ENCODE measurements around the gene ABHD14A.
"Not testable (repeated sequence)": the region's sequence is repeated elsewhere in the genome, so short reads cannot be mapped to it uniquely, and the experiment has no call there.

Gene ABHD14A

DNA sequence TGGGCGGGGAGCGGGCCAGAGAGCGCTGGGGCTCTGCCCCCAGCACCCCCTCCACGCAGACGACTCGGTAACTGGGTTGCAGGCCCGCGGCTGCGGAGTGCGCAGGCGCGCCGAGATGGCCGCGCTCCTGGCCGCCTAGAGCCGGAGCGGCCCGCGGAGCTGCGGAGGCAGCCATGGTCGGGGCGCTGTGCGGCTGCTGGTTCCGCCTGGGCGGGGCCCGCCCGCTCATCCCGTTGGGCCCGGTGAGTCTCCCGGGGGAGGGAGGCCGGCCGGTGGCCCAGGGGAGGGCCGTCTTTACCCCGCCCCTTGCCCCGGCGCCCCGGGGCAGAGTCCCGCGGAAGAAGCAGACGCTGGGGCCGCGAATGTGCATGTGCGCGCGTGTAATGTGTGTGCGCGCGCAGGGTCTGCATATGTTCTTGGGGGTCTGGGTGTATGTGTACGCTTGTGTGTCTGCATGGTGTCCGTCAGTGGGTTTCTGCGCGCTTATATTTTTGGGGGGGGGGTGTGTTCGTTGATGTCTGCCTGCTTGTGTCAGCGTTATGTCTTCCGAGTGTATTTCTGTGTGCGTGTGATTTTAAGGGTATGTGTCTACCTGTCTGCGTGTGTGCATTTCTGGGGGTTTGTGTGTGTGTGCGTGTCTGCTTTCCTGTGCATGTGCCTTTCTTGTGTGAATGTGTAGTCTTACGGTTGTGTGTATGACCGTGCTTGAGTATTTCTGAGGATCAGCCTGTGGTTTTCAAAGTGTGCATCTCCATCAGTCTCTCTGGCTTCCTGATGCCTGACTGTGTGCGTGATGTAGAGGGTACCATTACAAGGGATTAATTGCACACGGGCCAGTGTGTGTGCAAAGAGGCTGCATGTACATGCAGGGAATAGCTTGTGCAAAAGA, at the start of gene ABHD14A:
Gene ABHD14A, plus strand, starts transcription at position 102 of the 889 bp plus-strand sequence. Its CDS starts 72 bp downstream, at position 174.
- Histone ChIP-seq H3K27me3 (ENCODE audit: control insufficient read depth in 5 of 5, insufficient read depth in 4 of 5, low read length in 5 of 5) (no peaks in the 10 kb centered on the region), H3K36me3 (ENCODE audit: control insufficient read depth in 5 of 5, insufficient read depth in 5 of 5, low read length in 5 of 5) (peaks cover 0 to 6% (median 2%) of the 10 kb centered on the region in 5 donors), H3K9ac (ENCODE audit: low read length in 5 of 5) (peak within 1 kb of the TSS in 4 of 5 donors; percentile 79 to 92 (median 90)), H3K9me3 (ENCODE audit: control insufficient read depth in 5 of 5, low read length in 5 of 5) (no peaks in the 10 kb centered on the region), H3K4me1 (ENCODE audit: control insufficient read depth in 5 of 5, insufficient read depth in 5 of 5, low read length in 5 of 5) (peaks cover 4 to 34% (median 30%) of the 10 kb centered on the region in 5 donors), H3K4me3 (ENCODE audit: low read depth in 1 of 5, low read length in 5 of 5) (peak within 1 kb of the TSS; percentile 73 to 94 (median 77)), H3K27ac (ENCODE audit: low read depth, low read length) (peak within 1 kb of the TSS; percentile 89)

DNA sequence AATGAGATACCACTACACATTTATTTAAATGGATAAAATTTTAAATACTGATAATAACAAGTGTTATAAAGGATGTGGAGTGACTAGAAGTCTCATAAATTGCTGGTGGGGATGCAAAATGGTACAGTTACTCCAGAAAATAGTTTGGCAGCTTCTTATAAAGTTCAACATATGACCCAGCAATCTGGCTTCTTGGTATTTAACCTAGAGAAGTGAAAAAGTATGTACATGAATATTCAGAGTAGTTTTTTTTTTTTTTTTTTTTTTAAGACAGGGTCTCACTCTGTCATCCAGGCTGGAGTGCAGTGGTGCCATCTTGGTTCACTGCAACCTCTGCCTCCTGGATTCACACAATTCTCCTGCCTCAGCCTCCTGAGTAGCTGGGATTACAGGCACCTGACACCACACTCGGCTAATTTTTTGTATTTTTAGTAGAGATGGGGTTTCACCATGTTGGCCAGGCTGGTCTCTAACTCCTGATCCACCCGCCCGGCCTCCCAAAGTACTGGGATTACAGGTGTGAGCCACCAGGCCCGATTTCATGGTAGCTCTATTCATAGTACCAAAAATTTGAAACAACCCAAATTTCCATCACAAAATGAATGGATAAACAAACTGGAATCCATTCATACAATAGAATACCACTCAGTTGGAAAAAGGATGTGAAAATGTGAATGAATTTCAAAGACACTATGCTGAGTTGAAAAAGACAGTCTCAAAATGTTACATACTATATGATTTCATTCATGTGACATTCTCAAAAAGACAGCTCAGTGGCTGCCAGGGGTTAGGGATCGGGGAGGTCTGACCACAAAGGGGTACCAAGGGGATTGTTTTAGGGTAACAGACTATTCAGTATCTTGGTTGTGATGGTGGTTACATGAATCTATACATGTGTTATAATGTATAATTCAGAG, 47.5 kb upstream of the ABHD14A start:
- Histone ChIP-seq H3K9me3 (ENCODE audit: control insufficient read depth in 5 of 5, low read length in 5 of 5) (no peaks in the 10 kb centered on the region), H3K4me1 (ENCODE audit: control insufficient read depth in 5 of 5, insufficient read depth in 5 of 5, low read length in 5 of 5) (no peaks in the 10 kb centered on the region), H3K9ac (ENCODE audit: low read length in 5 of 5) (no peak overlapping the region), H3K36me3 (ENCODE audit: control insufficient read depth in 5 of 5, insufficient read depth in 5 of 5, low read length in 5 of 5) (peaks cover 0 to 5% (median 3%) of the 10 kb centered on the region in 5 donors), H3K27ac (ENCODE audit: low read depth, low read length) (no peak overlapping the region), H3K4me3 (ENCODE audit: low read depth in 1 of 5, low read length in 5 of 5) (no peak overlapping the region), H3K27me3 (ENCODE audit: control insufficient read depth in 5 of 5, insufficient read depth in 4 of 5, low read length in 5 of 5) (no peaks in the 10 kb centered on the region)

DNA sequence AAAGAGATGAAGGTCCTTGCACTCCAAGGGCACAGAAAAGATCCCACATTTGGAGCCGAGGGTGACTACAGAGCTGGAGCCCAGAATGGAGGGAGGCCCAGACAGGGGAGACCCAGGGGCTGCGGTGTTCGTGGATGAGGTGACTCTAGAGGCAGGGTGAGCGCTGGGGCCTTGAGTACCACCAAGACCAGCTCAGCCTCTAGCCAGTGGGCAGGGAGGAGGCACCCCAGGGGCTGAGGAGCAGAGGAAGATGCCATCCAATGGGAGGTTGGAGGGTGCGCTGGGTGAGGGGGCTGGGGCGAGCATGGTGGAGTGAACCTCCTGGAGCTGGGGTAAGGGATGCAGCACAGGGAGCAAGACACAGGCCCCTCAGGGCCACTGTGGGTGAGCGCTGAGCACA, 46.4 kb upstream of the ABHD14A start:
- Histone ChIP-seq H3K4me3 (ENCODE audit: low read depth in 1 of 5, low read length in 5 of 5) (no peak overlapping the region), H3K9me3 (ENCODE audit: control insufficient read depth in 5 of 5, low read length in 5 of 5) (no peaks in the 10 kb centered on the region), H3K27me3 (ENCODE audit: control insufficient read depth in 5 of 5, insufficient read depth in 4 of 5, low read length in 5 of 5) (no peaks in the 10 kb centered on the region), H3K27ac (ENCODE audit: low read depth, low read length) (no peak overlapping the region), H3K9ac (ENCODE audit: low read length in 5 of 5) (no peak overlapping the region), H3K4me1 (ENCODE audit: control insufficient read depth in 5 of 5, insufficient read depth in 5 of 5, low read length in 5 of 5) (no peaks in the 10 kb centered on the region), H3K36me3 (ENCODE audit: control insufficient read depth in 5 of 5, insufficient read depth in 5 of 5, low read length in 5 of 5) (peaks cover 0 to 16% (median 14%) of the 10 kb centered on the region in 5 donors)

DNA sequence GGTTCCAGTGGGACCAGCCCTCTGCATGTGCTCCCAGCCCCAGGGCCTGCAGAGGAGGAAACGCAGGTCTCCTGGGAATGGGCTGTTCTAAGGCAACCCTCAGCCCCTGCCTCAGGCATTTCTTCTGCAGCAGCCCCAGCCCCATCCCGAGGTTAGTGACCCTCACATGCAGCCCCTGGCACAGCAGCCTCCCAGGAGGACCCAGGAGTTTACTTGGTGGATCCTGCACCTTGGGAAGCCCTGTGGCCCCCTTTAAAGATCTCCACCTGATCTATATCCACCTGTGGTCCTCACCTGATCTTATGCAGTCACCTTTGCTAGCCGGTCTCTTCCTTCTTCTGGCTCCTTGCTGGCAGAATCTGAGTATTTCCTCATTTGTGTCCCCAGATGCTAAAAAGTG, 45.9 kb upstream of the ABHD14A start:
- H3K4me3 ChIP-seq (ENCODE audit: low read depth in 1 of 5, low read length in 5 of 5); H3K4me1 ChIP-seq (ENCODE audit: control insufficient read depth in 5 of 5, insufficient read depth in 5 of 5, low read length in 5 of 5); H3K9me3 ChIP-seq (ENCODE audit: control insufficient read depth in 5 of 5, low read length in 5 of 5); H3K27me3 ChIP-seq (ENCODE audit: control insufficient read depth in 5 of 5, insufficient read depth in 4 of 5, low read length in 5 of 5); H3K9ac ChIP-seq (ENCODE audit: low read length in 5 of 5); H3K27ac ChIP-seq (ENCODE audit: low read depth, low read length): not testable (repeated sequence)
- H3K36me3 ChIP-seq (ENCODE audit: control insufficient read depth in 5 of 5, insufficient read depth in 5 of 5, low read length in 5 of 5): peaks cover 0 to 22% (median 20%) of the 10 kb centered on the region in 5 donors

DNA sequence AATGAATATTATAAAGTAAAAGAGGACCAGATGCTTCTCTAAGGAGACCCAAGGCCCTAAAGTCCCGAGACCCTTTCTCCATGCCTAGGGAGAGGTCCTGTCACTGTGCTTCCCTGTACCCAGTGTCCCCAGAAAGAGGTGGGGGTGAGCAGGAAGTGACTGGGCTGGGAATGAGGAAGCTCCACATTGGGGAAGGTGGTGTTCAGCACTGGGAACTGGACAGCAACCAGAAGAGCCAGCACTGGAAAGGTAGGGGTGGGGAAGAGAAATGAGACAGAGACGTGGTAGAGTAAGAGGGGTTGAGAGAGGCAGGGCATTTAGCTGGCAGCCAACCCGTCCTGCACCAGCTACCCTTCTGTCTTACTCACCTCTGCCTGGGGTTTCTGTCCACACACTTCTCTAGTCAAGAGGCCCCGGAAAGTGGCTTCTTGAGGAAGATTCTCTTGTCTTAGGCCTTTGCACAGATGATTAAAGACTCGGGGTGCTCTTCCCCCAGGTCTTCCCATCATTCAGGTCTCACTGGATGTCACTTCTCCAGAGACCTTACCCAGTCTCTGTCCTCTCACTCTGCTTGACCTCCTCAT, 45.4 kb upstream of the ABHD14A start:
- no peaks in the 10 kb centered on the region for H3K4me1 ChIP-seq (ENCODE audit: control insufficient read depth in 5 of 5, insufficient read depth in 5 of 5, low read length in 5 of 5)

DNA sequence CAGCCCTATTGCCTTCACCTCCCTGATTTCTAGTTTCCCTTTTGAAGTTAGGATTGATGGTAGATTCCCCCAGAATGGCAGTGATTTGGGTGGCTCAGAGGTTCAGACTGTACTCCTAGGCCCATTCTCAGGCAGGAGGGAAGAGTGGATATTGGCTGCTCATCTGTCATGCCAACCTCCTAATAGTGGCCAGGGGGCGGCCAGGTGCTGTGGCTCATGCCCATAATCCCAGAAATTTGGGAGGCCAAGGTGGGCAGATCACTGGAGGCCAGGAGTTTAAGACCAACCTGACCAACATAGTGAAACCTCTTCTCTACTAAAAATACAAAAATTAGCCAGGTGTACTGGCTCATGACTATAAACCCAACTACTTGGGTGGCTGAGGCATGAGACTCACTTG, 44.4 kb upstream of the ABHD14A start:
- Histone ChIP-seq H3K9ac (ENCODE audit: low read length in 5 of 5) (no peak overlapping the region), H3K4me3 (ENCODE audit: low read depth in 1 of 5, low read length in 5 of 5) (no peak overlapping the region), H3K9me3 (ENCODE audit: control insufficient read depth in 5 of 5, low read length in 5 of 5) (no peaks in the 10 kb centered on the region), H3K27me3 (ENCODE audit: control insufficient read depth in 5 of 5, insufficient read depth in 4 of 5, low read length in 5 of 5) (no peaks in the 10 kb centered on the region), H3K36me3 (ENCODE audit: control insufficient read depth in 5 of 5, insufficient read depth in 5 of 5, low read length in 5 of 5) (peaks cover 0 to 36% (median 34%) of the 10 kb centered on the region in 5 donors), H3K27ac (ENCODE audit: low read depth, low read length) (no peak overlapping the region), H3K4me1 (ENCODE audit: control insufficient read depth in 5 of 5, insufficient read depth in 5 of 5, low read length in 5 of 5) (no peaks in the 10 kb centered on the region)

More for the DNA sequence above, 45.4 kb upstream of the ABHD14A start:
- Histone ChIP-seq H3K9ac (ENCODE audit: low read length in 5 of 5) (no peak overlapping the region), H3K36me3 (ENCODE audit: control insufficient read depth in 5 of 5, insufficient read depth in 5 of 5, low read length in 5 of 5) (peaks cover 0 to 27% (median 25%) of the 10 kb centered on the region in 5 donors), H3K4me3 (ENCODE audit: low read depth in 1 of 5, low read length in 5 of 5) (no peak overlapping the region), H3K9me3 (ENCODE audit: control insufficient read depth in 5 of 5, low read length in 5 of 5) (no peaks in the 10 kb centered on the region), H3K27ac (ENCODE audit: low read depth, low read length) (no peak overlapping the region), H3K27me3 (ENCODE audit: control insufficient read depth in 5 of 5, insufficient read depth in 4 of 5, low read length in 5 of 5) (no peaks in the 10 kb centered on the region)

DNA sequence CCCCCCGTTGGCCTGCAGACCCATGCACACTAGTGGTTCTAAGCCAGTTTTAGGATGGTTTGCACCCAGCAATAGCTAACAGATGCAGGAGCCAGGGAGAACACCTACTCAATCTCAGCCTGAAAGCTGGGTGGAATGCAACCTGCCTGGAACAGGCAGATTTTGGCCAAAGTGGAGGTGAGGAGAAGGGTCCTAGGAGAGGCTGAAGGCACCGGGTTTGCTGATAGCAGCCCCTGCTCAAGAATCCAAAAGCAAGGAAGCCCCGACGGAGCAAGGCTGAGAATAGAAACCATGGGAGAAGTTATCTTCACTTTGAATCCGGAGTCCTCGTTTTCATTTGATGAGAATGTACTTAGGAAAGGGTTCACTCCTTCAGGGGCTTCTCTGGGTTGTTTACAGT, 43.1 kb upstream of the ABHD14A start:
- Histone ChIP-seq H3K4me3 (ENCODE audit: low read depth in 1 of 5, low read length in 5 of 5) (no peak overlapping the region), H3K27me3 (ENCODE audit: control insufficient read depth in 5 of 5, insufficient read depth in 4 of 5, low read length in 5 of 5) (no peaks in the 10 kb centered on the region), H3K9me3 (ENCODE audit: control insufficient read depth in 5 of 5, low read length in 5 of 5) (no peaks in the 10 kb centered on the region), H3K4me1 (ENCODE audit: control insufficient read depth in 5 of 5, insufficient read depth in 5 of 5, low read length in 5 of 5) (no peaks in the 10 kb centered on the region), H3K9ac (ENCODE audit: low read length in 5 of 5) (no peak overlapping the region), H3K36me3 (ENCODE audit: control insufficient read depth in 5 of 5, insufficient read depth in 5 of 5, low read length in 5 of 5) (peaks cover 0 to 50% (median 47%) of the 10 kb centered on the region in 5 donors), H3K27ac (ENCODE audit: low read depth, low read length) (no peak overlapping the region)

DNA sequence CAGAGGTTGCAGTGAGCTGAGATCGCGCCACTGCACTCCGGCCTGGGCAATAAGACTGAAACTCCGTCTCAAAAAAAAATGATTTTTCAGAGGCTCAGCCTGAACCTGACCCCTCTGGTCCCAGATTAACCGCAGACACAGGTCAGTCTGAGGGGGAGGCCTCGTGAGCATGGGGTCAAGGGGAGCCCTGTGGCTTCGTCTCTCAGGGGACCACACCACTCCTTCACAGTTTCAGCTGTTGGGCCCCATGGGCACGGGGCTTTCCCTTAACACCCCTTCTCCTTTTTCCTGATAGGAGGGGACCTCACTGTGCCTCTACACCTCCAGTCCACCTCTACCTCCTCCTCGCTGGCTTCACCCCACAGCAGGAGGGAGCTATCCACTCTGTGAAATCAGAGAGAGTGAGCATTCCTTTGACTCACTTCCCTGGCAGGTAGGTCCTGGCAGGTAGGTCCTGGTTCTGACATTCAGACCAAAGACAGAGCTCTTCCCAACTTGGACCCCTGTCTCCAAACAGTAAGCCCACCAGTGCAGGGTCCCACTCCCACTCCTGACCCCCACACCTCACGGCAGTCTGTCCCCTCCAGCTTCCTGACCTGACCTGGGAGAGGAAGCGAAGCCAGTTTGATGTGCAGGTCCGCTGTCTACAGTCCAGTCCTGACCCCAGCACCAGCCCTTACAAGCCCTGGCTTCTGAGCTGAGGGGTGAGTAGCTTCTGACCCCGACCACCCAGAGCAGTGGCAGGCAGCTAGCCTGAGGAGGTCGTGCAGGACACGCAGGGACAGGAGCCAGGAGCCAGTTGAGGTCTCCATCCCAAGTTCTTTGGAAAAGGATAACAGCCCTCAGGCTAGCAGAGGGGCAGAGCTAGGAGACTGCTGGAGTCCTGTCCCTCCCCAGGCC, 42.1 kb upstream of the ABHD14A start:
- Histone ChIP-seq H3K27me3 (ENCODE audit: control insufficient read depth in 5 of 5, insufficient read depth in 4 of 5, low read length in 5 of 5) (no peaks in the 10 kb centered on the region), H3K9ac (ENCODE audit: low read length in 5 of 5) (no peak overlapping the region), H3K9me3 (ENCODE audit: control insufficient read depth in 5 of 5, low read length in 5 of 5) (no peaks in the 10 kb centered on the region), H3K4me3 (ENCODE audit: low read depth in 1 of 5, low read length in 5 of 5) (no peak overlapping the region), H3K4me1 (ENCODE audit: control insufficient read depth in 5 of 5, insufficient read depth in 5 of 5, low read length in 5 of 5) (no peaks in the 10 kb centered on the region), H3K36me3 (ENCODE audit: control insufficient read depth in 5 of 5, insufficient read depth in 5 of 5, low read length in 5 of 5) (peaks cover 0 to 59% (median 57%) of the 10 kb centered on the region in 5 donors), H3K27ac (ENCODE audit: low read depth, low read length) (no peak overlapping the region)

DNA sequence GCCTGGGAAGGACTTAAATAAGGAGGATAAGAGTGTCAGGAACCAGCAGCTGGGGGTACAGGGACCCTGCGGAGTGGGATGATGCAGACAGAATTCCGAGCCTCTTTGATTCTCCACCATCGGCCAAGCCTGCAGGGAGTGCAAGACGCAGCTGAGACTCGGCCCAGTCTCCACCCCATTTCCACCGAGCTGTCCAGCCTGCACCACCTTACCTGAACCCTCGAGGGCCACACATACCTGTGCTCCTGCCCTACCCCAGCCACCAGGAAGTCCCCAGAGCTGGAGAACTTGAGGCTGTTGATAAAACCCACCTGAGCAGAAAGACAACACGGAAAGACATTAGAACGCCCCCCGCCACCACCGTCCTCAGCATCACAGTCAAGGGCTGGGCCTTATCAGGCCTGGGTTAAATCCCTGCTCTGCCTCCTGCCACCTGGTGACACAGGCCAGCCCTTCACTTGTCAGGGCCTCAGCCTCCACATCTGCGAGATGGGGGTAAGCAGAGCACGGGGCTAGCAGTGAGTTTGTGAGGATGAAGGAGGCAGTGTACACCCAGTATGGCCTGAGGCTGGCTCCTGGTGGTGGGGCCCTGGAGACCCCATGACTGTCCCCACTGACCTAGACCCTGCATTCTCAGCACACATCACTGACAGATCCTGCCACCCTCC, 41.3 kb upstream of the ABHD14A start:
- no peaks in the 10 kb centered on the region for H3K9me3 ChIP-seq (ENCODE audit: control insufficient read depth in 5 of 5, low read length in 5 of 5)
- no peaks in the 10 kb centered on the region for H3K27me3 ChIP-seq (ENCODE audit: control insufficient read depth in 5 of 5, insufficient read depth in 4 of 5, low read length in 5 of 5)
- H3K9ac ChIP-seq (ENCODE audit: low read length in 5 of 5): no peak overlapping the region
- H3K27ac ChIP-seq (ENCODE audit: low read depth, low read length): no peak overlapping the region
- H3K4me1 ChIP-seq (ENCODE audit: control insufficient read depth in 5 of 5, insufficient read depth in 5 of 5, low read length in 5 of 5): peaks cover 0 to under 1% (median 0%) of the 10 kb centered on the region in 5 donors
- H3K4me3 ChIP-seq (ENCODE audit: low read depth in 1 of 5, low read length in 5 of 5): no peak overlapping the region
- peaks cover 0 to 67% (median 65%) of the 10 kb centered on the region in 5 donors for H3K36me3 ChIP-seq (ENCODE audit: control insufficient read depth in 5 of 5, insufficient read depth in 5 of 5, low read length in 5 of 5)
